HG02840 (cell line): ENCODE measurements around the gene OCA2.

Source experiments
- ATAC-seq: cut with Tn5 transposase; IDR thresholded peaks from one replicate; pipeline ENCODE4 v1.9.1; 2021; ENCODE audit warnings: mild to moderate bottlenecking, moderate library complexity, moderate number of reproducible peaks; ENCODE audit not compliant: unreplicated experiment, low FRiP score

OCA2 gene

DNA sequence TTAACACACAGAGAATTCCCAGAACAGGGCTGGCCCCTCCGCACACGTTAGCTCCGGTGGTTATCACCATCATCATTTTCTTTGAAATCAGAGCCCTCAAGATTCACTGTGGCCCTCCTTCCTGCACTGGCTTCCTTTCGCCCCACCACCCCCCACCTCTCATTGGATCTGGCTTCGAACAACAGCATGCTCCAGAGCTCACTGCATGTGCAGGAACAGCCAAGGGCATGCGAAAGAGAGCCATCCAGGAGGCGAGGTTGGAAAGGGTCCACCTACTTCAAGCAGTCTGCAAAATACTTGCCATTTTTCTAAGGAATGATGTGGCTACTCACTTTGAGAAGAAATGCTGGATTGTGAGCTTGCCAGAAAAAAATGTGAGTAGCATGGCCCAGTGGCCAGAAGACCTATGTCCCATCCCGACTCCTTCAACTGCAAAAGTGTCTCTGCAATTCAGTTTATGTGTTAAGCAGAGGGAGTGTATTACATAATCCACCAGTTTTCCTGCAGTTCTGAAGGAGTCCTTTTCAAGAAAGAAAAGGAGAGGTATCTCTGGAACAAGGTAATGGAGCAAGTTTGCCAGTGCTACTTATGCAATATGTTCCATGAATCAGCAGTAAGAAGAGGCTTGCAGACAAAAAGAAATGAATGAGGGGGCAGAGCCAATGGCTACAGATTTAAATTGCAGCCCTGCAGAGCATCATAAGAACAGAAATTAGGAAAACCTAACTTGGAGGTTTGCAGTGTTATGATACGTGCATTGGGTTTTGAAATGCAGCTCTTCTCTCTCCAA, 92.8 kb downstream of the OCA2 start:
- ATAC-seq, result no peak

DNA sequence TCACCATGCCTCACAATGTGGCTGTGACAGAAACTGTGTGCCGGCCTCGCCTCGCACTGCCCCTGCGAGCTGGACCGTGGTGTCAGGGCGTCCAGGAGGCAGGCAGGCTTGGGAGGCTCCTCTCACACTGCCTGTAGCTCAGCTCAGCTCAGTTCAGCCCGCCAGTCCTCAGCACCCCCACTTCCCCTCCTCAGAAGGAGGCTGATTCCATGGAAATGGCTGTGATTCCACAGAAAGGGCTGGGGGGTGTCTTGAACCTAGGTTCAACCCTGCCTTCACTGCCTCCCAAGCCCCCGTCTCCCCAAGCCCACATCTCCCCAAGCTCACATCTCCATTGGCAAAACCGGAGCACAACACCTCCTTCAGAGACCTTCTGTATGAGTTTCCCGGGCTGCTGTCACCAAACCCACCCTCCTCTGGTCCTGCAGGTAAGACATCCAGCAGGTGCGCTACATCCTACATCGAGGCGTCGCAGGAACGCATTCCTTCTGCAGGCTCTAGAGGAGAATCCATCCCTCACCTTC, 94.0 kb downstream of the OCA2 start:
- ATAC-seq, result no peak

DNA sequence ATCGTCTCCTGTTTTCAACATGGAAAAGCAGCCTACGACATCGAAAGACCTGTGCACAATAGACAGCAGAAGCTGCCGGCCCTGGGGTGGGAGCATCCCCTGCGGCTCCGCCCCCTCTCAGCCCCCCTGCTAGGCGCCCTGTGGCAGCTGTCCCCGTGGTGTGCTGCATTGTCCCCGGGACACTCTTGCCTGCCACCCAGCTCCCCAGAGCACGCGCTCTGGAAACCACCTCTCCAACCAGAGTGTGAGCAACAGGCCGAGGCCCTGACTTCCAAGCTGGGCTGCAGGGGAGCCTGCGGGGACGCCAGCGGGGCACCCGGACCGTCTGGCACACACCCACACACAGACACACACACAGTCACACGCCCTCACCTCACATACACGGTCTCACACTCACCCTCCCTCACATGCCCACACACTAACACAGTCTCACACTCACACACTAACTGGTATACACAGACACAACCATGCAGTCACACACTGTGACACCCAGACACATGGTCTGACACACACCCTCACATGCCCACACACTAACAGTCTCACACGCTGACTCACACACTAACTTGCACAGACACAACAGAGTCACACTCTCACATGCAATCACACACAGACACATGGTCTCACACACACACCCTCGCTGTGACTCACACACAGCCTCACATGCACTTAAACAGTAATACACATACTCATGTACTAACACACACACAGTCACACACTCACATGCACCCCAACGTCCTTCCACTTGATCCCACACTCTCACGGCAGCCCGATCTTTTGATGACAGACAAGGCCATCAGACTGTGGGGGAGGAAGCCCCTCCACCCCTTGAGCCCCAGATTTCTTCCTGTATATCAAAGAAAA, 94.7 kb downstream of the OCA2 start:
- ATAC-seq, result no peak

DNA sequence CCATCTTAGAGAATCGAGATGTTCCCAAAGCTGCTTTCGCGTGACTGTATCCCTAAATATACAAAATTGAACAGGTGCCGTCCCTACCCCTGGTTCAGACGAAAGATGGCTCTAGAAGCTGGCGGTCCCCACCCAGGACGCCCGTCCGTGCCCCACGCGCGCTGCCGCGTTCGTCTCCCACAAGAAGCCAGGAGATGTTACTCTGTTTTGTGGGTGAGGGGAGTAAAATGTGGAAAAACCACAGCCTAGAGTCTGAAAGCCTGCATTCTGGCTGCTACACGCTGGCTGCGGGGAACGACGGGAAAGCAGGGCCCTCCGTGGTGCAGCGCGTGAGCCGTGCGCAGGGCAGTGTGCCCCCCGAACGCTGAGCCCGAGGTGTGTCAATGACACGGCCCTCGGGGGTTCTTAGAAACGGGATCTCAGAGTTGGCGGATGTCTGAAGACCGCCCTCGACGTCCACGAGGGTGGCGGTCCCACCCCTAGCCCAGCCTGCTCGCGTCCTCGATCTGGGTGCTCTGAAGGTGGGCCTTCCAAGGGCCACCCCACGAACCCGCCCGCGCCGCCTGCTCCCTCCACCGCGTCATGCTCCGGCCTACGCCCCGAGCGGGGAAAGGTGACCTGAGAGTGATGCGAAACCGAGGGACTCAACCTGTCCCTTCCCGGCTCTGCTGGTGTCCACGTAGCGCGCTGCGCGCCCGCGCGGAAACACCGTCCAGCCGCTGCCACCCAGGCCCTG, 95.6 kb downstream of the OCA2 start:
- no peak for ATAC-seq

DNA sequence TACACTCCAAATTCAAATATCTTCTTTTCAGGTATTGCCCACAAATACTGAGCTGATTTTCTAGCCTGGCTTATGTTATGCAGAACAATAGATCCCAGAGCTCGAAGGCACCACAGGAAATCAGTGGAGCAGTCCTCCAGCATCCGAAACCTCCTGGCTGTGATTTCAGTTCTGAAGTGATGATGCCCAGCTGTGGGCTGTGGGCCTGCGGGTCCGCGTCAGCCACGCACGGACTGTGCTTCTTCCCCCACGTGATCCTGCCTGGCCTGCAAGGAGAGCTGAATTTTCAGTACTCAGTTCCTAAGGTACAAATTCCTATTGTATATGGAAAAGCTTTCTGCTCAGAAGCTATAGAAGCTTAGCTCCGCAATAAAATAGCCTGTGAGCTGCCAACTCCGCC, 96.2 kb downstream of the OCA2 start:
- no peak for ATAC-seq

DNA sequence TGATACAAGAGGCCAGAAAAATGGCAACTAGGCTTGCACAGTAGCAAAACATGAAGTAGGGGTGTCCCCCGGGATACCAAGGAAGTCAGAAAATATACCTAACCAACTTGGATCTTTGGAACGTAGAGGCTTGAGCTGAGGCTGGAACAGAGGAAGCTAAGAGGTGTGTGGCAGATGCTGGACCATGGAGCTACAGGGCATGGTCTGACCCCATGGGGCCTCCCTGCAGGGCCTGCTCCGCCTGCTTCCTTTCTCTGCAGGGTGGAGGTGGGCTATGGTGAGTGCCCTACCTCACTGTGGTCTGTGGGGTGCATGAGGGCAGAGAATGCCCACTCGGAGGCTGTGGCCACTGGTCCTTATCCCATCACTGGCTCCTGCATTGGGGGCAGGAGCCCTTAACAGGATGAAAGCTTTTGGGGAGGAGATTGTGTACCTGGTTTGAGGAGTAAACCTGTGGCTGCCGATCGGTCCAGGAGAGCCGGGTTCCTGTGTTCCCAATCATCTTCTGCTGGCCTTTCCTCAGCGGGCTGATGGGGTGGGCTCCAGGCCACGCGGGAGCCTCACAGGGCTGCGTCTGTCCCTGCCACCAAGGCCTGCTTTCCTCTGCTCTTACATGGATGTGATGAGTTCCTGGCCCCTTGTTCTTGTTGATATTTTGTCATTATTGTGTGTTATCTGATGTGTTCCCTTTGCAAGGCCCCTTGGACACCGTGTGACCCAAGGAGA, 96.8 kb downstream of the OCA2 start:
- ATAC-seq, result no peak

DNA sequence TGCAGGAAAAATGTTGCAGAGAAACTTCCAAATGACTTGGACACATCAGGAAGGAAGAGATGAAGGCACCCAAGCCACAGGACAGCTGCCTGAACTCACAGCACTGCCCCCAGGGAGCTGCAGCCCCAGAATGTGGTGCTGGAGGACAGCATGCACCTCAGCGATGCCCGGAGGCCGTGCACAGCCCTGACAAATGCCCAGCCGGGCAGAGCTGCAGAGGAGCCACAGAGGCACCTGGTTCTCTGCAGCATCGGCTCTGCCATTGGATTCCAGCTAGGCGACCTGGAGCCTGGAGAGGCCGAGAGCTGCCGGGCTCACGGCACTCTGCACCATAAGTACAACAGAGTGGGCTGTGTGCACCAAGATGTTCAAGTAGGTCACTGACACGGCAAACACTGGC, 97.5 kb downstream of the OCA2 start:
- ATAC-seq, result no peak

DNA sequence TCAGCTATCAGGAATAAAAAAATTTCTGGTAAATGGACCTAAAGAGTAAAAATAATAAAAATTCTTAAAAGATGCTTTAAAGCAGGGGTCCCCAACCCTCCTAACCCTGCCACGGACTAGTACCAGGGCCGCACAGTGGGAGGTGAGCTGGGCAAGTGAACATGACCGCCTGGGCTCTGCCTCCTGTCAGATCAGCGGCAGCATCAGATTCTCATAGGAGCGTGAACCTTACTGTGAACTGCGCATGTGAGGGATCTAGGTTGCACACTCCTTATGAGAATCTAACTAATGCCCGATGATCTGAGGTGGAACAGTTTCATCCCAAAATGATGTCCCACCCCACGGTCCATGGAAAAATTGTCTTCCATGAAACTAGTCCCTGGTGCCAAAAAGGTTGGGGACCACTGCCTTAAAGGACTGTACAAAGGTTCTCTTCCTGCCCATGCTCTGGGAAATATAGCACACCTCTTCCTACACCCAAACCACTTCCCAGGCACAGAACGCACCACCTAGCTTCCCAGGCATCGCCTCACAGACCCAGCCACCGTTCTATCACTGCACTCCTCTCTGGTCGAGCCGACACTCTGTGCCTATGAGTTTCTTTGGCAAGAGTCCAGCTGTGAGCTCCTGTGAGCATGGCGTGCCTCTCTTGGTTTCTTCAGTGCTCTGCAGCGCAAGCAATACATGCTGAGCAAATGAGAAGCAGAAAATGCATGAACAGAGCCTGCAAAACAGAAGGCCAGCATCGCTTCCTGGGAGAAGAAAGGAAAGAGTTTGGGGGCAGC, 104.9 kb downstream of the OCA2 start:
- no peak for ATAC-seq

DNA sequence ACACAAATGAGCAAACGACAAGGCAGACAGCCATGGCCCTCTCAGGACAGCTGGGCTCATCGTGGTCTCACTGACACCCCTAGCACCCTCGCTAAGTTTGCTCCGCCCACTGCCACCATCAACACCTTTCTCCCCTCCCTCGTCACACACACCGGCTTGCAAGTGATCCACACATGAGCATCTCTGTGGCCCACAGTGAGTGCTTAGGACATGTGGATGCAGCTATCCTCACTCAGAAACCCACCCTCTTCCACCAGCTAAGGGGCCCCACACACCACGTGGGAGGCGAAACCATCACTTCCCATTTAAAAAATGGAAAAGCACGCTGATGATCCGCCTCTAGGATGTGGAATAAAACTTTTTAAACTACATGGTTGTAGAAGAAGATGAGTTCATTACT, 105.6 kb downstream of the OCA2 start:
- no peak for ATAC-seq

DNA sequence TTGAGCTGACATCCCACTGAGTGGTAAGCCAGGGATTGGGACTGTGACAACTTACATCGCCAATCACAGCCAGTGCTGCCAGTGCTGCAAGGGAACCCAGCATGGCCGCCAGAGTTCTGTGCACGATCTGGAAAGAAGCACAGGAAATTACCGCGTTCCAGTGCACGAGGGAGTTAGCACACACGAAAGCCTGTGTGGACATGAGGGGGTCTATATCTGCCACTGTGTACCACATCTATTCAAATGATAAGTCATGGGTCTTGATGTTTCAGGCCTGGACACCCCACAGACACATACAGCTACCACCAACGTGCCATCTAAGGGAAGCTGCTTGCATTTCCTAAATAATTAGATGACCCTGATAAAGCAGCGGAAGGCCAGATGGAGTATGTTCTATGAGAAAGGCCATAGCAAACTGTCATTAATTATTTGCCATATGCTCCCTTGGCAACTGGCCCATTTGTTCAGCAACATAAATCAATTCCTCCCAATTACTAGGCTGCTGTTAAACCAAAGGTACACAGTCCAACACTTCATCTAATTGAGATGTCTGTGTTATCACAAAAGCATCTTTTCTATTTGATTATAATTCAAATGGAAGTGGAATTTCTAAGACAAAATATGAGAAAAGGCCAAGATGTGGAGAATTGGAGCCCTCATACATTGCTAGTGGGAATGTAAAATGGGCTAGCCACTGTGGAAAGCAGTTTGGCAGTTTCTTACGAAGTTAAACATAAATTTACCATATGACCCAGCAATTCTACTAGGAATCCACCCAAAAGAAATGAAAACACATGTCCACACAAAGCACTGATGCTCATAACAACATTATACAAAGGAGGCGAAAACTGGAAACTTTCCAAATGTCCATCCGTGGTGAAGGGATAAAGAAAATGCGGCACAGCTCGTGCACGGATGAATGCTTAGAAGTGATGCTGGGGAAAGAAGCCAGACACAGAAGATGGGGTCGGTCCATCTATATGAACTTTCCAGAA, 108.3 kb downstream of the OCA2 start:
- no peak for ATAC-seq

DNA sequence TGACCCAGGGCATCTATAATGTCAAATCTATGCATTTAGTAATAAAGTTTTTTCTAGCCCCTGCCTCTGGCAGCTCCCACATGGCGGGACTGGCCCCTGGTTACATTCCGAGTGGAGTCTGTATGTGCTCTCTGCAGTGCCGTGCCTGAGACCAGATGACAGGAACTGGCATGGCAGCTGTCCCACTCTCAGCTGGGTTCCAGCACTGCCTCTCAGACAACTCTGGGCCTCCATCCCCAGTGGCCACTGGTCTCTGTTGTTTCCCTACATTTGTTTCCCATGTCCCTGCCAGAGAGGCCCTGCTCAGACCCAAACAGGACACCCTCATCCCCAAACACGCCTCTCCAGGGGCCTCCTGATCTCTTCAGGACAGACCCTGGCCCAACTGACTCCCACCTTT, 109.3 kb downstream of the OCA2 start:
- ATAC-seq, result no peak

DNA sequence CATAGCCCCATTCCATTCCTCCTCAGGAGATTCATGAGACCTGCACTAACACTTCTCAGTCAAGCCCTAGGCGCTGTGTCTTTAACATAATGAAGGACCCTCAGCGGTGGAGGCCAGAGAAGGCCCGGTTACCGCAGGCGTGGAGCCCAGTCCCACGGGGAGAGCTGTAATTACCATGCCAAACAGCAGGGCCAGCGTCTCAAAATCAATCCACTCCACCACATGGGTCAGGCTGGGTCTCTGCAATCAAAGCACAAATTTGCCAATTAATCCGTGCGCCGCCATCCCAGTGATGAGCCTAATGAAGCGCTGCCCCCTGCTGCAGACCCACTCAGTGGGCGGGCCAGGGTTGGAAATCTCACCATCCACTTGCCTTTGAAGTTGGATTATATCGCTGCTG, 109.7 kb downstream of the OCA2 start:
- ATAC-seq, result no peak

DNA sequence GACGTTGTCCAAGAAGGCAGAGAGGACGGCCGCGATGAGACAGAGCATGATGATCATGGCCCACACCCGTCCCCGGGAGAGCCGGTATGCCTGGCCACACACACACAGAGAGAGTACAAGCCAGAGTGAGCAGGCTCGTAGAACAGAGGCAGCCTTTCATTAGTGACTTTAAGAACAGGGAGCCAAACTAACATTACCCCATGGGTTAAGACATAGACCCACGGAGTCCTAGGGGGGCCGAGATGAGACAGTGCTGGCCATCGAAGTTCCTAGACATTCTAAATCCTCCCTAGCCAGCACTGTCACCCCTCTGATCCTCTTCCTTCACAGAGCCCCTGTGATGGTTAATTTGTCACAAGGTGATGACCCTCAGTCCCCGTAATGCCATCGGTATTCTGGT, 114.0 kb downstream of the OCA2 start:
- ATAC-seq, result no peak

DNA sequence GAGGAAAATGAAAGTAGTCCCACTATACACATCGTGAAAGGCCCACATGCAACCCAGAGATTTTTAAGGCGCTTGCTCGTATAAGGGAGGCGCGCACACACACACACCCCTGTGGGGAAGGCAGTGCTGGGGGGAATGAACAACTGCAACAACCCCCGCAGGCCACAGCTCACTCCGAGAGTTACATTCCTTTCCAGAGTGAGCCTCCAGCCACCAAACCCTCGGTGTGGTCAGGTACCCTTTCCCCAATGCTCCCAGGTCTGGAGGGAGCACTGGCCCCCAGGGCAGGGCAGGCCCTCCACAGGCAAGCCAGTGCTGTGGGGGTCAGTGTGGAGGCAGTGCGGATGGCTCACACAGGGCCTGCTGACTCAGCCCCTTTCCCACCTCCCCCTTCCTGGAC, 115.6 kb downstream of the OCA2 start:
- no peak for ATAC-seq

DNA sequence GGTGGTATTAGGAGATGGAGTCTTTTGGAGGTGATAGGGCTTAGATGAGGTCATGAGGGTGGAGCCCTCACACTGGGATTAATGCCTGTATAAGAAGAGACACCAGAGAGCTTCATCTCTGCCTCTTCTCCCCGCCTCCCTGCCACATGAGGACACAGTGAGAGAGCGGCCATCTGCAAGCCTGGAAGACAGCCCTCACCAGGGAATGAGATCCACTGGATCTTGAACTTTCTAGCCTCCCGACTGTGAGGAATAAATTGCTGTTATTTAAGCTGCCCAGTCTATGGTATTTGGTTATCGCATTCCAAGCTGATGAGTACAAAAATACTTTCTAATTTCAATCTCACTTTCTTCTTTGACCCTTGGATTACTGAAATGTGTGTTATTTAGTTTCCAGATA, 121.4 kb downstream of the OCA2 start:
- ATAC-seq, result no peak

DNA sequence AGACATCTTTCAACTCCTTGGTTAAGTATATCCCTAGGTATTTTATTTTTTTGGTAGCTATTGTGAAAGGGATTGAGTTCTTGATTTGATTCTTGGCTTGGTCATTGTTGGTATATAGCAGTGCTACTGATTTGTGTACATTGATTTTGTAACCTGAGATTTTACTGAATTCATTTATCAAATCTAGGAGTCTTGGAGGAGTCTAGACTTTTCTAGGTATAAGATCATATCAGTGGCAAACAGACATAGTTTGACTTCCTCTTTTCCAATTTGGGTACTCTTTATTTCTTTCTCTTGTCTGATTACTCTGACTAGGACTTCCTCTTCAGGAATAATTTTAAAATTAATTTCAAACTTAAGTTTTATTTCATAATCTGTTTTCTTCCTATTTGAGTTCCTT, 125.2 kb downstream of the OCA2 start:
- no peak for ATAC-seq

DNA sequence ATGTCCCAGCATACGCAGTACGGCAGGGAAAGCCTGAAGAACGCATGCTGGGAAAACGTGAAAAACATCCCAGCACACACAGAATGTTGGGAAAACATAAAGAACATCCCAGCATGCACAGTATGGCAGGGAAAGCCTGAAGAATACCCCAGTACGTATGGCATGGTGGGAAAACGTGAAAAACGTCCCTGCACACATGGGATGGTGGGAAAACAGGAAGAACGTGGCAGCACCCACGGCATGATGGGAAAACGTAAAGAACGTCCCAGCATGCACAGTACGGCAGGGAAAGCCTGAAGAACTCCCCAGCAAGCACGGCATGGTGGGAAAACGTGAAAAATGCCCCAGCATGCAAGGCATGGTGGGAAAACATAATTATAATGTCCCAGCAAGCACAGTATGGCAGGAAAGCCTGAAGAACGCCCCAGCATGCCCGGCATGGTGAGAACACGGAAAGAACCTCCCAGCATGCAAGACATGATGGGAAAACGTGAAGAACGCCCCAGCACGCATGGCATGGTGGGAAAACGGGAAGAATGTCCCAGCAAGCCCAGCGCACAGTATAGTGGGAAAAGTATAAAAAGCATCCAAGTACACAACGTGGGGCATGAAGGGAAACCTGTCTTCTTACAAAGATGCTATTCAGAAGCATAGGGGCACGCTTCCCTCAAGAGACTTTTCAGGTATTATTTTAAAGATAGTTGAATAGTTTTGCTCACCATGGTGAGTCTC, 128.3 kb downstream of the OCA2 start:
- no peak for ATAC-seq

DNA sequence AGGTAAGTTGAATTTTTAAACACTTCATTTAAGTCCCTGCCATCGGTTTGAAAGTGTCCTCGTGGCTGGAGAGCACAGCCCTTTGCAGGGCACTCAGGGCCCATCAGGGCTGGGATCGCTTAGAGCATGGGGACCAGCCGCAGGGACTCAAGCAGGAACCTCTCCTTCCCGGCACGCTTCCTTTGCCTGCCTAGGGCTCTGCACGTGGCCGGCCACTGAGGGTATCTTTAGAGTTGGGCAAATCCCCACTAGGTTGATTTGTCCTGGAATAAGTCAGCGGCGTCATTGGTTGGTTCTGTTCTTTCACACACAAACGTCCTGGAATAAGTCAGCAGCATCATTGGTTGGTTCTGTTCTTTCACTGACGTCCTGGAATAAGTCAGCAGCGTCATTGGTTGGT, 131.6 kb downstream of the OCA2 start:
- ATAC-seq, result no peak
